ENCODE measurements around the gene PTPRS. TPM values are rescaled to one million over a fixed set of nuclear protein-coding genes. Genes with fewer than 3 reads are reported as not detected.

The PTPRS gene
- total and polyA plus RNA-seq, 9 of the 15 experiments (the other 6 are each of a cell fraction or from before 2014, with no cell fraction given) = 1.1 to 49.4 (median 14.1) TPM

- TF ChIP-seq TBL1XR1 (IDR thresholded peaks at IDR 0.05; ENCODE audit: low read length in 2 of 2) (no peak), BCOR (IDR thresholded peaks at IDR 0.05) (no peak), JUND (IDR thresholded peaks at IDR 0.05; ENCODE audit: borderline replicate concordance, low read depth, low read length) (peak; percentile 63), JUND (tag; IDR thresholded peaks at IDR 0.05; ENCODE audit: borderline replicate concordance, low read depth, low read length) (no peak; the same call in 2 of the 3 replicates), NR2C1 (IDR thresholded peaks at IDR 0.05) (0 out of 2 replicates have a peak, but pooled peaks have one; percentile 37), NR2C1 (tag; IDR thresholded peaks at IDR 0.05) (peak; percentile 49), POLR3A (IDR thresholded peaks at IDR 0.05; ENCODE audit: borderline replicate concordance, extremely low read depth, insufficient read depth, insufficient read length) (no peak), ZNF239 (CRISPR knock-in tag; IDR thresholded peaks at IDR 0.05) (no peak), NR4A1 (CRISPR knock-in tag; IDR thresholded peaks at IDR 0.05) (no peak), NR4A1 (tag; IDR thresholded peaks at IDR 0.05) (no peak), MED1 (CRISPR knock-in tag; IDR thresholded peaks at IDR 0.05; ENCODE audit: borderline replicate concordance) (no peak), TRIM25 (IDR thresholded peaks at IDR 0.05; ENCODE audit: borderline replicate concordance) (no peak), ZBTB26 (CRISPR knock-in tag; IDR thresholded peaks at IDR 0.05) (no peak), ATF3 (IDR thresholded peaks at IDR 0.05) (peak; percentile 50), ATF3 (CRISPR knock-in tag; conservative IDR thresholded peaks at IDR 0.05) (no peak), KDM1A (IDR thresholded peaks at IDR 0.05) (peak; percentile 80 to 87; a peak in 3 of 4 replicates), JUN (IDR thresholded peaks at IDR 0.05; ENCODE audit: borderline replicate concordance, low read depth, low read length) (peak; percentile 55; the same call in 1 of the 2 replicates), JUN (CRISPR knock-in tag; IDR thresholded peaks at IDR 0.05; ENCODE audit: borderline replicate concordance) (no peak), PREB (CRISPR knock-in tag; IDR thresholded peaks at IDR 0.05) (no peak), SNAPC5 (CRISPR knock-in tag; IDR thresholded peaks at IDR 0.05) (no peak), MYBL2 (IDR thresholded peaks at IDR 0.05; ENCODE audit: low read depth) (no peak), MYBL2 (CRISPR knock-in tag; IDR thresholded peaks at IDR 0.05; ENCODE audit: borderline replicate concordance) (no peak), HEY1 (CRISPR knock-in tag; IDR thresholded peaks at IDR 0.05; ENCODE audit: borderline replicate concordance) (no peak), ZNF121 (CRISPR knock-in tag; conservative IDR thresholded peaks at IDR 0.05) (peak; percentile 92)
Measured at GRCh38 chr19:5314012-5314906, 26.4 kb downstream of the PTPRS start (continued).

Data from K562 (cell line).